Transverse colon (tissue), 4 donors: ENCODE data around the gene F10.

ENCODE experiments used
- CTCF ChIP-seq, 5 experiments: fragments of 200-600 bp in 3 of 5; fragments of 450-650 bp in 2 of 5; sonication (generic) in 3 of 5; IDR thresholded peaks; 1 replicate in 2 of 5; 2 replicates in 3 of 5; pipeline ENCODE4 v1.5.1; 2016 to 2017; ENCODE audit warnings: antibody characterized with exemption in 5 of 5, inconsistent platforms in 3 of 5, mild to moderate bottlenecking in 2 of 5, moderate library complexity in 1 of 5
- POLR2AphosphoS5 ChIP-seq, 3 donors: sonication (generic); formaldehyde crosslinking; IDR thresholded peaks; one replicate each; pipeline ENCODE4 v1.6.1; 2016; ENCODE audit warnings: antibody characterized with exemption in 3 of 3

GRCh38 chr13:113166681-113167080 lies 44.1 kb downstream of the F10 start:
- TF ChIP-seq CTCF (IDR thresholded peaks at IDR 0.05) (no peak), POLR2AphosphoS5 (IDR thresholded peaks at IDR 0.05) (no peak)
